ENCODE data around the gene LDLRAD3. TPM values are rescaled to one million over a fixed set of nuclear protein-coding genes. Genes with fewer than 3 reads are reported as not detected.

The LDLRAD3 gene
- total RNA-seq, 1 donor from 2014 or later, result 21.6 TPM

DNA sequence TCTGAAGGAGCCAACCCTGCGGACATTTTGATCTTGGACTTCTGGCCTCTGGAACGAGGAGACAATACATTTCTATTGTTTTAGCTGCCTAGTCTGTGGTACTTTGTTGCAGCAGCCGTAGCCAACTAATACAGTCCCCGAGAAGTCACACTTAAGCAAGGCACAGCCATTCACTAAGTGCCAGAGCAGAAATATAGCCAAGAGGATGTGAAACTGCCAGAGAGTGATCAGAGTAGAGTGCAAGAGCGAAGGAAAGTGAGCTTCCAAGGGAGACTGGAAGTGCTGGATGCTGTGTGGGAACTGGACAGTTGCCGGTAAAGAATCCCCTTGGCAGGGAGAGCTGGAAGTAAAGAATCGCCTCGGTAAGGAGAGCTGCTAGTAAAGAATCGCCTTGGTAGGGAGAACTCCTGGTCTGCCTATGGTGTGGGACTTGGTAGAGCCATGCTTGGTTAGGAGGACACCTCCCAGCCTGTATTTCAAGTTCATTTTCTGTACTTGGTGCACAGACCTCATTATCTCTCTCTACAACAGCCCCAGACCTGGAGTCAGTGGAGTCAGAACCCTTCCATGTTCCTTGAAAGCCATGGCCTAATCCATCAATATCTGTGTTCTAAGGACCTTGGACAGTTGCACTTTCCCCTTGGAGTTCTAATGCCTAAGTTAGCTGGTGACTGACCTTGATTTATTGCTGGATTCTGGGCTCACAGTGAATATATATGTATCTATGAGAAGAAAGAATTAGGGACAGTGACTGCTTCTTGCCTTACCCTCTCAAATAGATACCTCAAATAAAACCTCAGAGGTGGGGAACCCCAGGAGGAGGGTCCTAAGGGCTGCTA, 162.1 kb downstream of the LDLRAD3 start:
- no peak overlapping the region for H3K27ac ChIP-seq
- no peak for DNase-seq (ENCODE audit: low spot score in 2 of 2)
- H3K4me1 ChIP-seq, result no peaks in the 10 kb centered on the region
- H3K4me3 ChIP-seq, result no peak overlapping the region
- H3K9me3 ChIP-seq, result no peaks in the 10 kb centered on the region
- intact Hi-C loops (cut with DNase I), result no loop called here
- H3K27me3 ChIP-seq, result no peaks in the 10 kb centered on the region
- H3K36me3 ChIP-seq, result no peaks in the 10 kb centered on the region
- no peak for TF ChIP-seq CTCF (IDR thresholded peaks at IDR 0.05)

- intact Hi-C loops (cut with DNase I), result no loop called here
- no peak for TF ChIP-seq CTCF (IDR thresholded peaks at IDR 0.05)
- Histone ChIP-seq H3K4me1 (no peaks in the 10 kb centered on the region), H3K27ac (no peak overlapping the region), H3K4me3 (no peak overlapping the region), H3K36me3 (no peaks in the 10 kb centered on the region), H3K9me3 (no peaks in the 10 kb centered on the region), H3K27me3 (no peaks in the 10 kb centered on the region)
- no peak for DNase-seq (ENCODE audit: low spot score in 2 of 2)
These were observed 163.7 kb downstream of the LDLRAD3 start for GRCh38 chr11:36107547-36107946.

GRCh38 chr11:36108881-36109589, 165.2 kb downstream of the LDLRAD3 start:
- Histone ChIP-seq H3K9me3 (no peaks in the 10 kb centered on the region), H3K4me1 (no peaks in the 10 kb centered on the region), H3K27ac (no peak overlapping the region), H3K4me3 (no peak overlapping the region), H3K36me3 (no peaks in the 10 kb centered on the region), H3K27me3 (no peaks in the 10 kb centered on the region)
- no peak for DNase-seq (ENCODE audit: low spot score in 2 of 2)
- TF ChIP-seq CTCF (IDR thresholded peaks at IDR 0.05), result no peak
- intact Hi-C loops (cut with DNase I), result no loop called here

- H3K36me3 ChIP-seq, result no peaks in the 10 kb centered on the region
- intact Hi-C loops (cut with DNase I), result no loop called here
- DNase-seq (ENCODE audit: low spot score in 2 of 2), result no peak
- no peak overlapping the region for H3K27ac ChIP-seq
- H3K4me3 ChIP-seq, result no peak overlapping the region
- no peak for TF ChIP-seq CTCF (IDR thresholded peaks at IDR 0.05)
- no peaks in the 10 kb centered on the region for H3K4me1 ChIP-seq
- H3K27me3 ChIP-seq, result no peaks in the 10 kb centered on the region
- H3K9me3 ChIP-seq, result no peaks in the 10 kb centered on the region
These were observed 165.7 kb downstream of the LDLRAD3 start for GRCh38 chr11:36109590-36109849.

DNA sequence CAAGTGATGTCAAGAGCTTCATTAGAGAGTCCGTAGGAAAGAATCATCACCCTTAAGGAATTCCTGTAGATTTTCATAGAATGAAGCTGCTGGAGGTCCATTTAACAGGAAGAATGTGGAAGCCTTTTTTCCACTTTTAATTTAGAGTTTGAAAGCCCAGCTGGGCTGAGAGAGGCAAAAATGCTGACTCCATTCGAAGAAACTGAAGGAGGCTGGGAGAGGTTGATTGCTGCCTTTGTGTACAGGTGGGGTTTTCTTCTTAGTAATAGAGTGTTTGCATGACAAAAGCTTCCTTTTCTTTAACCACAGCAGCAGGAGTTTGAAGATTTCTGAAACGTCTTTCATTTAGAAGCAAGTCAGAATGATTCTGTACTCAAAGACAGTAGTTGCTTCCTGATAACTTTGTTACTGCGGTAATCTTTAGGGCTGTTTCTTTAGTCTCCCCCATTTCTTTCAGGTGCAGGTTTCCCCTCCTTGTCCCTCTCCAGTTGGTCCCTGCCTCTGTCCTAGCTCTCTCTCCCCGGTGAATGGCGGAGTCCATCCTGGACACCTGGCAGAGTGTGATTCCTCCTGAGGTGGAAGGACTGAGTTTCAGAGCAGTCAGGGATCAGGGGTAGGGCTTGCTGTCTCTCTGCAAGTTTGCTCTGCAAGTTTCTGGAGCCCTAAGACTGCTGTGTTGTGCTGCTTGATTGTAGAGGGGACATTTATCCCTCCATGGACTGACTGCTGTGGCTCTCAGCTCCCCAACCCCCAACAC, 166.2 kb downstream of the LDLRAD3 start:
- no peaks in the 10 kb centered on the region for H3K4me1 ChIP-seq
- TF ChIP-seq CTCF (IDR thresholded peaks at IDR 0.05), result no peak
- no peaks in the 10 kb centered on the region for H3K36me3 ChIP-seq
- no peak for DNase-seq (ENCODE audit: low spot score in 2 of 2)
- intact Hi-C loops (cut with DNase I), result no loop called here
- no peak overlapping the region for H3K27ac ChIP-seq
- H3K4me3 ChIP-seq, result no peak overlapping the region
- H3K27me3 ChIP-seq, result no peaks in the 10 kb centered on the region
- H3K9me3 ChIP-seq, result no peaks in the 10 kb centered on the region
